ENCODE measurements around the gene GTF2F2.
A peak's percentile ranks its signal among the peaks of the same experiment; 100 is the strongest.

Gene GTF2F2

DNA sequence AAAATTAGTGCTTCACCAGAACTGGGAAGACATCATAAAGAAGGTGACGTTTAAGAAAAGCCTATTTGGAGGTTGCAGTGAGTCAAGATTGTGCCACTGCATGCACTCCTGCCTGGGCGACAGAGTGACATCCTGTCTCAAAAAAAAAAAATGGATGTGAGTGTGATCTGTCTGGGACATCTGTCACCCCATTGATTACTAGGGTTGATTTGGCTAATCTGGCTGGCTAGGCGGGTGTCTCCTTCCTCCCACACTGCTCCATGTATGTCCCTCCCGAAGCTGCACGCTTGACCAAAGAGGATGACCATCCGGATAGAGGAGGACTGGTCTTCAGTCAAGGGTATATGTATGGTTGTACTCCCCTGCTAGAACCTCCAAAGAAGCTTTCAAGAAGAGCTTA is 2.6 kb downstream of the GTF2F2 start:
- DNase-seq (ENCODE audit: low spot score): no peak

DNA sequence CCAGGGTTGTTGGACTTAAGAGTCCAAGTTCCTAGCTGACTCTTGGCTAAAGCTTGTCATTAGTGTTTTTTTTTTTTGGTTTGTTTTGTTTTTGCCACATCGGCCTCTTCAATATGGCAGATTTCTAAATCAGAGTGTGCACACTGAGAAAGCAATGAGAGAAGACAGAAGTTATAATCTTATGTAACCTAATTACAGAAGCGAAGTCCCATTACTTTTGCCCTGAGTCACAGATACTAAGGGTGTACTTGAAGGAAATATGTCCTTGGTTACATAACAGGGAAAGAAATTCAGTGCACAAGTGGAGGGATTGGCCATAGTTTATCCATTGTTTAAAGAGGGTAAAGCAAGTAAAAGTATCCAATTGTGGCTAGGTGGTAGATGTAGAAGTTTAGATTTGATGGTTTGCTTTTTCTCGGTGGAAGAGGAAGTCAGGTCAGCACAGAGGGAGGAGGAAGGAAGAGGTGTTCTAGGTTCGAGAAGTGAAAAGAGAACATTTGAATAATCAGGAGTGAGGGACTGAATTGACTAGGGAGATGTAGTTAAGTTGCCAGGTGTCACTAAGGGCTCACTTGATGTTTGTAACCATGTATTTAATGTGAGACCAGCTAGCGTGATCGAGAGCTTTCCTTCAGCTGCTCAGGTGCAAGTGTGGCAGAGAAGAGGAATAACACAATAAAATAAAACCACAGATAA is 12.2 kb downstream of the GTF2F2 start:
- DNase-seq (ENCODE audit: low spot score): no peak

DNA sequence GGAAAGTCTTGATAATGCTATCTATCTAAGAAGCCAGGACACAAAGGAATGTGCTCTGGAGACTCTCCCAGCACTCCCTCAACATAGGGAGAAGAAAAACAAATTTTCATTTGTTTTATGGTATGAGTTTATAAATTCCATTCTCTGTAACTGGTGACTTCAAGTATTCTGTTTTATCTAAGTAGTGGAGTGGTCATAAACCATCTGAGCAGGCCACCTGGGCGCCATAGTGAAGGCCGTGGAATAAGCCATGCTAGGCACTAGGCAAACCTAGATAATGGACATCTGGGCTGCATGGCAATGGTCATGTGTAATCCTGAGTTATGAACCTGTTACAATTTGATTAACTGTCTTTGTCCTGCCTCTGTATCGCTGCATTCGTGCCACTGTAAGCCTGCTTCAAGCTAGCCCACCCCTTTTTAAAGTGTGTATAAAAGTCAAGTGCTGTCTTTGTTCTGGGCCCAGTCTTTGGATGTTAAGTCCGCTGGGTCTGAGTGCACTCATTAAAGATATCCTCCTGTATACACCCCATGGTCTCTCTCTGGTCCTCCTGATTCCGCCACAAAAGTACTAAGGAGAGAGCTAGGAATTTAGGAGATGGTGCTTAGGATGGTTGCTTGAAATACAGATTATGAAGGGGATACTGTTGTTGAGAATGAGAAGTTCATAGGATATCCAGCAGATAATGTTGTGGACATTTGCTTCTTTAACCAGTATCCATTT is 13.2 kb downstream of the GTF2F2 start:
- no peak for DNase-seq (ENCODE audit: low spot score)

DNA sequence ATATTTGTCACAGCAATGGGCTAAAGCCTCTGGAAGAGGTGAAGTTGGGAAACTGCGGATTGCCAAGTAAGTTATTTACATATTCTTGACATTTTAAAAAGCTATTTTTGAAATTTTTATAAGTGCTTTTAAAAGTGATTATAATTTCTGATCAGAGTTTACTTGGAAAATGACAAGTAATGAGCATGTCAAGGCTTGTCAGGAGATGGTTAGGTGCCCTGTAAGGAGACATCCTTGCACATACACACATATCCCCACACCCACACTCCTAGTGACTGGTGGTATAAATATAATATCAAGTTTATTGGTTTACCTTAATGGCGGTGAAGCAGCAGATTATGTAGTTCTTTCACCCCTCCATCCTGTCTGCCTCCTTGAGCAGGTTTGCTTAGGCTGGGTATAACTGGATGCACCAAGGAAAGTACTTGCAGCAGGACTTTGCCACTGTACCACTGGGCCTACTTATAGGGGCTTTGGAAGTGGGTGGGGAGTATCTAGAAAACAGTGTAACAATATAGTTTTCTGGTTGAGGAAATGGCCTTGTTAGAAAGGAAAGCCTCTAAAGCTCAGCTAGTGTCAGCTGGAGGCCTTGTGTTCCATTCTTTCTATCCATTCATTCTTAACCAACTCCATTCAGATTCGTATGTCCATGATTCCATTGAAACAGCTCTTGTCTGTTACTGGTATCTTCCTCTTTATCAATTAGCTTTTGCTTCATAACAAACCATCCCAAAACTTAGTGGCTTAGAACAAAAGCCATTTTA is 16.6 kb downstream of the GTF2F2 start:
- DNase-seq (ENCODE audit: low spot score): no peak

DNA sequence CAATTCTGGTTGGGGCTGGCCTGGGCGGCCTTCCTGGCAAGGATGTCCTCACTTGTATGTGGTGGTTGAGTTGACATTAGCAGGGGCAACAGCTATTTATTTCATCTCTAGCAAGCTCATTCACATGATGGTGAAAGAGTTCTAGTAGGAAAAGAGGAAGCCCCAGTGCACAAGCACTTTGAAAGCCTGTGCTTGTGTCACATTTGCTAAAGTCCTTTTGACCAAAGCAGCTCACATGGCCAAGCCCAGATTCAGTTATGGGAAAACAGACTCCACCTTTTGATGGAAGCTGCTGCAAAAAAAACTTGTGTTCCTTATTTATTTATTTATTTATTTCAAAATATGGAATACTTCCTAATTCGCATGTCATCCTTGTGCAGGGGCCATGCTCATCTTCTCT is 17.2 kb downstream of the GTF2F2 start:
- DNase-seq (ENCODE audit: low spot score): no peak

DNA sequence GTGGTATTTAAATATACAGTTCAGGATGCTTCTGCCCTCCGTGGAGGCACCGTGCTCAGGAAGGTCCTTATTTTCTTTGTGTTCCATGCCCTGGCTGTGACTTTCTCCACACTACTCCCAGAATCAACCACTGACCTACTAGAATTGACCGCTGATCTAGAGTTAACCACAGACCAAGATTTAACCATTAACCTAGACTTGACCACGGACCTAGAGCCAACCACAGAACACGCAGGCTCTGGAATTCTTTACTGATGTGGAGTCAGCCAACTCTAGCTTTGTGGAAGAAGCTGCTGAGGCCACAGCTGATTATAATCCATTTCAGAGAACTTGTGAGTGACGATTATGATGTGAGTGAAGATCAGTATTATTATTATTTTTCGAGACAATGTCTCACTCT is 18.0 kb downstream of the GTF2F2 start:
- DNase-seq (ENCODE audit: low spot score): peak; percentile 90

DNA sequence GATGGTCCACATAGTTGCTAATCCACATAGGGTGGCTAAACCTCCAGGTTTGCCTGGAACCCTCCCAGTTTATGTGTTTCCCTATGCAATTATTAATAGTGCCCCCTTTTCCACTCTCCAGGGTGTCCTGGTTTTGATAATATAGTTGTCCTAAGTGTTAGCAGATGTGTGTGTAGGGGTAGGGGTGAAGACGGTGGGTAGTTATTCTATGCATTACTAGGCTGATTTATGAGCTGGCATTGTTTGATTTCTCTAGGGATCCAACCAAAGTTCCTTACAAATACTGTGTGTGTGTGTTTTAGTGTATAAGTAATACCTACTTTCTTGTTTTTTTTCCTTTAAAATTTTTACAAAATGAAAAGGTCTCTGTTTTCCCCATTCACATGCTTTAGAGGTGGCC is 21.1 kb downstream of the GTF2F2 start:
- no peak for DNase-seq (ENCODE audit: low spot score)

GRCh38 chr13:45142440-45143345 is 22.4 kb downstream of the GTF2F2 start:
- peak; percentile 76 for DNase-seq (ENCODE audit: low spot score)

- no peak for DNase-seq (ENCODE audit: low spot score)
These were observed 23.0 kb downstream of the GTF2F2 start for GRCh38 chr13:45143346-45143751.

GRCh38 chr13:45149964-45150363 is 29.7 kb downstream of the GTF2F2 start:
- no peak for DNase-seq (ENCODE audit: low spot score)

GRCh38 chr13:45156565-45157361 is 36.5 kb downstream of the GTF2F2 start:
- DNase-seq (ENCODE audit: low spot score): no peak

GRCh38 chr13:45162194-45162593 is 41.9 kb downstream of the GTF2F2 start:
- DNase-seq (ENCODE audit: low spot score): peak; percentile 13

- peak; percentile 91 for DNase-seq (ENCODE audit: low spot score)
These were observed 42.5 kb downstream of the GTF2F2 start for GRCh38 chr13:45162821-45163220.

DNA sequence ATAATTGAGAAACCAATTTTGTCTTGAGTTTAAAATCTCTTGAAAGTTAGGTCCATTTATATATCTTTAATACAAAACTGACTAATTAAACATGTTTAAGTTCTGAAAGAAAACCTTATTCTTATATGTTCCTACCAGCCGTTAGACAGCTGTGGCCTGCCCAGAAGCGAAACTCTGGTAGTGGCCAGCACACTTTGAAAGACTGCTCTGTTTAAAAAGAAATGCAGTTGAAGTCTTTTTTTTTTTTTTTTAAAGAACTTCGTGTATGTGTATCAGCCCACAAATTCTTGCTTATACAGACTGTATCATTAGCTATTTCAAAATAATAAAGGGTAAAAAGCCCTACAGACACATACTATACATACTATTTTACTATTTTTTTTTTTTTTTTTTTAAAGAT is 46.5 kb downstream of the GTF2F2 start:
- no peak for DNase-seq (ENCODE audit: low spot score)

GRCh38 chr13:45167611-45168554 is 47.6 kb downstream of the GTF2F2 start:
- DNase-seq (ENCODE audit: low spot score): peak; percentile 91

GRCh38 chr13:45168555-45168930 is 48.2 kb downstream of the GTF2F2 start:
- DNase-seq (ENCODE audit: low spot score): no peak

- no peak for DNase-seq (ENCODE audit: low spot score)
These were observed 54.2 kb downstream of the GTF2F2 start for GRCh38 chr13:45174478-45174877.

DNA sequence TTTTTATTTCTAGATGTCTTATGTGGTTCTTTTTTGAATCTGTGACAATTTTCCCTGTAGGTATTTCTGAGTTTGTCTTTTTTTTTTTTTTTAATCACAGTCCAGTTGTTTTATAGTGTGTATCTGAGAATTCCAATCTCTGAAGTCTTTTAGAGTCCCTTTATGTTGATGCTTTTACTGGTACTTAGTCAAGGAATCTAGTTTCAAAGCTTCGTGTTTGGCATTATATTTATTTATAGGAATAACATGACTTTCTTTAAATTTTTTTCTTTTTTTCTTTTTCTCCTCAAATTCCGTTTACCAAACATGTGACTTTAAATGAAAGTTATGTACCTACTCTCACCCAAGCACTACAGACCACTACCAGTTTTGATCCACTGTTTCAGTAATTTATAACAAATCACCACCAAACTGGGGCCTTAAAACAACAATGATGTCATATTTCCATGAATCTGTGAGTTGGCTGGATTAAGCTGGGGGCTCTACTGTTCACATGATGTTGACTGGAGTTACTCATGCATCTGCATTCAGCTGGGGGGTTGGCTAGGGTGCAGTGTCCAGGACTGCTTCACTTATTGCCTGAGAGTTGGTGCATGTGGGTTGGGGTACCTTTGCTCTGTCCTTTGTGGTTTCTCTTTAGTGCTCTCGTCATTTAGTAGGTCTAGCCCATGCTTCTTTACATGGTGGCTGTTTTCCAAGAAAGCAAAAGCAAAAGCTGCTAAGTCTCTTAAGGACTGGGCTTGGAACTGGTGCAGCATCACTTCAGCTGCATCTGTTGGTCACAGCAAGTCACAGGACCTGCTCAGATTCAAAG is 58.2 kb downstream of the GTF2F2 start:
- peak; percentile 84 for DNase-seq (ENCODE audit: low spot score)

- peak; percentile 63 for DNase-seq (ENCODE audit: low spot score)
These were observed 59.1 kb downstream of the GTF2F2 start for GRCh38 chr13:45179428-45179827.
